OCI-LY3 (cell line): ENCODE data around the gene SORBS1.

Source experiments
- H2AFZ ChIP-seq: fragments of 200-600, 300-600 bp; shearing (Covaris generic); 2 replicates; pipeline ENCODE4 v1.6.0; 2014; ENCODE audit warnings: antibody characterized with exemption, low read depth, low read length
- H3K27ac ChIP-seq: fragments of 200-600, 300-600 bp; sonication (generic); 2 replicates; pipeline ENCODE4 v1.5.1; 2014; ENCODE audit warnings: mild to moderate bottlenecking, low read length, moderate library complexity, mixed read lengths
- H3K27me3 ChIP-seq: fragments of 200-600, 300-600 bp; sonication (generic); 2 replicates; pipeline ENCODE4 v1.6.1; 2014; ENCODE audit warnings: low read depth, low read length, mixed read lengths
- H3K36me3 ChIP-seq: fragments of 200-600, 300-600 bp; sonication (generic); replicated peaks from 2 replicates; pipeline ENCODE3; 2014; ENCODE audit warnings: low read depth, low read length, mixed read lengths
- H3K4me1 ChIP-seq: fragments of 300-600, 200-600 bp; sonication (generic); 2 replicates; pipeline ENCODE4 v1.6.1; 2014; ENCODE audit warnings: low read length, mixed read lengths
- H3K4me2 ChIP-seq: fragments of 200-600, 300-600 bp; sonication (generic); 2 replicates; pipeline ENCODE4 v1.6.1; 2014; ENCODE audit warnings: low read length, mixed read lengths
- H3K4me3 ChIP-seq: fragments of 300-600, 200-600 bp; sonication (generic); 2 replicates; pipeline ENCODE4 v1.5.1; 2014; ENCODE audit warnings: antibody characterized with exemption, mild to moderate bottlenecking, low read length, moderate library complexity
- H3K79me2 ChIP-seq: fragments of 300-600, 200-600 bp; shearing (Covaris generic); 2 replicates; pipeline ENCODE4 v1.6.1; 2014; ENCODE audit warnings: mild to moderate bottlenecking, low read length, mixed read lengths
- H3K9ac ChIP-seq: fragments of 300-600, 200-600 bp; shearing (Covaris generic); 2 replicates; pipeline ENCODE4 v1.6.0; 2014; ENCODE audit warnings: mild to moderate bottlenecking, low read length, moderate library complexity
- H3K9me3 ChIP-seq: fragments of 200-600, 300-600 bp; shearing (Covaris generic); 2 replicates; pipeline ENCODE4 v1.6.1; 2014; ENCODE audit warnings: low read length, mixed read lengths; ENCODE audit not compliant: insufficient read depth
- H4K20me1 ChIP-seq: fragments of 200-600, 300-600 bp; sonication (generic); 2 replicates; pipeline ENCODE4 v1.6.1; 2016; ENCODE audit warnings: low read length, mixed read lengths; ENCODE audit not compliant: insufficient read depth
- CTCF ChIP-seq: fragments of 200-600, 300-600 bp; sonication (generic); IDR thresholded peaks from 2 replicates; pipeline ENCODE4 v1.5.1; 2014; ENCODE audit warnings: antibody characterized with exemption, low read length, low read depth
- EZH2phosphoT487 ChIP-seq: fragments of 200-600 bp; shearing (Covaris generic); IDR thresholded peaks from 2 replicates; pipeline ENCODE4 v1.6.1; 2018; ENCODE audit warnings: antibody characterized with exemption, mixed run types, low read depth

The SORBS1 gene

GRCh38 chr10:95438781-95439180 is 122.4 kb downstream of the SORBS1 start:
- TF ChIP-seq CTCF, result no peak
- TF ChIP-seq EZH2phosphoT487, result no peak
- no peak overlapping the region for H3K4me2 ChIP-seq

GRCh38 chr10:95437669-95438068 is 123.5 kb downstream of the SORBS1 start:
- H3K79me2 ChIP-seq, result no peaks in the 10 kb centered on the region
- no peak for TF ChIP-seq EZH2phosphoT487
- no peak for TF ChIP-seq CTCF
- no peaks in the 10 kb centered on the region for H4K20me1 ChIP-seq
- H3K4me2 ChIP-seq, result no peak overlapping the region
- no peak overlapping the region for H3K4me3 ChIP-seq
- no peak overlapping the region for H3K27ac ChIP-seq
- no peak overlapping the region for H2AFZ ChIP-seq
- H3K36me3 ChIP-seq, result no peaks in the 10 kb centered on the region
- H3K27me3 ChIP-seq, result no peaks in the 10 kb centered on the region
- H3K4me1 ChIP-seq, result peaks cover 10% of the 10 kb centered on the region
- no peak overlapping the region for H3K9ac ChIP-seq
- H3K9me3 ChIP-seq, result no peaks in the 10 kb centered on the region

More at GRCh38 chr10:95438781-95439180, 122.4 kb downstream of the SORBS1 start:
- Histone ChIP-seq H3K36me3 (no peaks in the 10 kb centered on the region), H3K4me1 (peaks cover 10% of the 10 kb centered on the region), H3K27me3 (no peaks in the 10 kb centered on the region), H3K9me3 (no peaks in the 10 kb centered on the region), H3K79me2 (no peaks in the 10 kb centered on the region), H4K20me1 (no peaks in the 10 kb centered on the region), H3K9ac (no peak overlapping the region), H2AFZ (no peak overlapping the region), H3K4me3 (no peak overlapping the region), H3K27ac (no peak overlapping the region)

GRCh38 chr10:95435548-95436279 is 125.5 kb downstream of the SORBS1 start:
- Histone ChIP-seq H3K4me1 (peaks cover under 1% of the 10 kb centered on the region), H3K27me3 (no peaks in the 10 kb centered on the region), H3K4me3 (no peak overlapping the region), H3K79me2 (no peaks in the 10 kb centered on the region), H3K36me3 (no peaks in the 10 kb centered on the region), H3K27ac (no peak overlapping the region), H3K9ac (no peak overlapping the region), H3K9me3 (no peaks in the 10 kb centered on the region), H3K4me2 (no peak overlapping the region), H4K20me1 (no peaks in the 10 kb centered on the region), H2AFZ (no peak overlapping the region)
- TF ChIP-seq EZH2phosphoT487 (no peak), CTCF (no peak)

- no peak overlapping the region for H3K4me2 ChIP-seq
Measured at GRCh38 chr10:95434583-95434982, 126.6 kb downstream of the SORBS1 start.

More at GRCh38 chr10:95434583-95434982, 126.6 kb downstream of the SORBS1 start:
- H3K9me3 ChIP-seq, result no peaks in the 10 kb centered on the region
- H2AFZ ChIP-seq, result no peak overlapping the region
- TF ChIP-seq EZH2phosphoT487, result no peak
- no peak for TF ChIP-seq CTCF
- no peaks in the 10 kb centered on the region for H3K36me3 ChIP-seq
- no peaks in the 10 kb centered on the region for H3K79me2 ChIP-seq
- H4K20me1 ChIP-seq, result no peaks in the 10 kb centered on the region
- no peak overlapping the region for H3K9ac ChIP-seq
- no peak overlapping the region for H3K4me3 ChIP-seq
- no peak overlapping the region for H3K27ac ChIP-seq
- no peaks in the 10 kb centered on the region for H3K27me3 ChIP-seq
- H3K4me1 ChIP-seq, result 0 out of 2 replicates have a peak, but pooled peaks cover 3% of the 10 kb centered on the region
